ENCODE data around the gene CACNA2D2.

DNA sequence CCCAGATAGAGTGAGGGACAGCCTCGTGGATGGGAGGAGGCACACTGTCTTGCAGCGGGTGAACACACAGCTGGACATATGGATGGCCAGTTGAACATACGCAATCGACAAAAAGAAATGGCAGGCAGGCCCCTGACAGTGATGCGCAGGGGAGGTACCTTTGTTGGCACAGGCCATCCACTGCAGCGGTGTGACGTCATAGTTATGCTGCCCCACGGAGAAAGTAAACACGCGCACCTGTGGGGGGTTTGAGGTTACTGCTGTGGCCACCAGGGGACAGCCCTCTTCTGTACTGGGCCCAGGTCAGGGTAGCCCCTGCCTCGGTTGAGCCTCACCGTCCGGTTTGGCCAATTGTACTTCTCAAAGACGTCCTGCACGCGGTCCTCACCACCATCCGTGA is 124.7 kb downstream of the CACNA2D2 start:
- TF ChIP-seq, protein P1, sequence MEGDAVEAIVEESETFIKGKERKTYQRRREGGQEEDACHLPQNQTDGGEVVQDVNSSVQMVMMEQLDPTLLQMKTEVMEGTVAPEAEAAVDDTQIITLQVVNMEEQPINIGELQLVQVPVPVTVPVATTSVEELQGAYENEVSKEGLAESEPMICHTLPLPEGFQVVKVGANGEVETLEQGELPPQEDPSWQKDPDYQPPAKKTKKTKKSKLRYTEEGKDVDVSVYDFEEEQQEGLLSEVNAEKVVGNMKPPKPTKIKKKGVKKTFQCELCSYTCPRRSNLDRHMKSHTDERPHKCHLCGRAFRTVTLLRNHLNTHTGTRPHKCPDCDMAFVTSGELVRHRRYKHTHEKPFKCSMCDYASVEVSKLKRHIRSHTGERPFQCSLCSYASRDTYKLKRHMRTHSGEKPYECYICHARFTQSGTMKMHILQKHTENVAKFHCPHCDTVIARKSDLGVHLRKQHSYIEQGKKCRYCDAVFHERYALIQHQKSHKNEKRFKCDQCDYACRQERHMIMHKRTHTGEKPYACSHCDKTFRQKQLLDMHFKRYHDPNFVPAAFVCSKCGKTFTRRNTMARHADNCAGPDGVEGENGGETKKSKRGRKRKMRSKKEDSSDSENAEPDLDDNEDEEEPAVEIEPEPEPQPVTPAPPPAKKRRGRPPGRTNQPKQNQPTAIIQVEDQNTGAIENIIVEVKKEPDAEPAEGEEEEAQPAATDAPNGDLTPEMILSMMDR (IDR thresholded peaks at IDR 0.05; ENCODE audit: insufficient read depth, low read depth, low read length), result no peak
- no peak for TF ChIP-seq EZH2 (IDR thresholded peaks at IDR 0.05; ENCODE audit: insufficient read depth, low read length)
